Measurements from ENCODE around the gene CIB1.
"Not testable (repeated sequence)": the region's sequence is repeated elsewhere in the genome, so short reads cannot be mapped to it uniquely, and the experiment has no call there.

Gene CIB1

GRCh38 chr15:90266061-90266431, 32.3 kb upstream of the CIB1 start:
- no peak for FAIRE-seq
- no peak for DNase-seq (ENCODE audit: insufficient read length, low spot score)

GRCh38 chr15:90265271-90266060, 31.7 kb upstream of the CIB1 start, which contains the start of gene NGRN:
Gene NGRN, plus strand, starts transcription at chr15:90265672. Its CDS starts 41 bp downstream, at chr15:90265713.
- no peak for TF ChIP-seq CTCF (IDR thresholded peaks at IDR 0.05; ENCODE audit: insufficient read depth, missing control alignments)
- FAIRE-seq (no peak), DNase-seq (ENCODE audit: insufficient read length, low spot score) (peak; percentile 46)

More at GRCh38 chr15:90266061-90266431, 32.3 kb upstream of the CIB1 start:
- no peak for TF ChIP-seq CTCF (IDR thresholded peaks at IDR 0.05; ENCODE audit: insufficient read depth, missing control alignments)

GRCh38 chr15:90264671-90265070, 30.9 kb upstream of the CIB1 start:
- no peak for TF ChIP-seq CTCF (IDR thresholded peaks at IDR 0.05; ENCODE audit: insufficient read depth, missing control alignments)
- FAIRE-seq: no peak
- no peak for DNase-seq (ENCODE audit: insufficient read length, low spot score)

- TF ChIP-seq CTCF (IDR thresholded peaks at IDR 0.05; ENCODE audit: insufficient read depth, missing control alignments): no peak
- no peak for DNase-seq (ENCODE audit: insufficient read length, low spot score)
- no peak for FAIRE-seq
These were observed 28.7 kb upstream of the CIB1 start for GRCh38 chr15:90262426-90262825.

GRCh38 chr15:90261811-90262210, 28.1 kb upstream of the CIB1 start:
- no peak for FAIRE-seq
- DNase-seq (ENCODE audit: insufficient read length, low spot score): no peak
- TF ChIP-seq CTCF (IDR thresholded peaks at IDR 0.05; ENCODE audit: insufficient read depth, missing control alignments): no peak

GRCh38 chr15:90260731-90261130, 27.0 kb upstream of the CIB1 start:
- not testable (repeated sequence) for DNase-seq (ENCODE audit: insufficient read length, low spot score); FAIRE-seq

- DNase-seq (ENCODE audit: insufficient read length, low spot score) (no peak), FAIRE-seq (no peak)
- TF ChIP-seq CTCF (IDR thresholded peaks at IDR 0.05; ENCODE audit: insufficient read depth, missing control alignments): no peak
These were observed 25.8 kb upstream of the CIB1 start for GRCh38 chr15:90259524-90259923.
